Neutrophil (primary cell): ENCODE data around the gene NEDD4L.

Experiments
- H3K27ac ChIP-seq: fragments of 200-600 bp; sonication (generic); 2 replicates; pipeline ENCODE4 v1.5.1; 2016; ENCODE audit warnings: mild to moderate bottlenecking, moderate library complexity
- H3K27me3 ChIP-seq: fragments of 200-600 bp; sonication (generic); 2 replicates; pipeline ENCODE4 v1.6.0; 2016; ENCODE audit warnings: mild to moderate bottlenecking
- H3K36me3 ChIP-seq: fragments of 200-600 bp; sonication (generic); 2 replicates; pipeline ENCODE4 v1.5.1; 2017
- H3K4me1 ChIP-seq, 2 experiments: fragments of 200-600 bp in 1 of 2; sonication (generic) in 1 of 2; 1 replicate in 1 of 2; 2 replicates in 1 of 2; pipeline versions ENCODE4 v1.5.1 to v1.6.1; 2013 to 2016; ENCODE audit warnings: low read depth in 1 of 2, low read length in 1 of 2, mild to moderate bottlenecking in 1 of 2, moderate library complexity in 1 of 2; ENCODE audit not compliant: control insufficient read depth in 1 of 2, insufficient read depth in 1 of 2
- H3K4me3 ChIP-seq, 2 experiments: fragments of 200-600 bp in 1 of 2; sonication (generic) in 1 of 2; 1 replicate in 1 of 2; 2 replicates in 1 of 2; pipeline ENCODE4 v1.5.1; 2013 to 2016; ENCODE audit warnings: low read depth in 1 of 2, low read length in 1 of 2, mild to moderate bottlenecking in 1 of 2, moderate library complexity in 1 of 2
- H3K9me3 ChIP-seq: fragments of 200-600 bp; sonication (generic); 2 replicates; pipeline ENCODE4 v1.5.1; 2016
- CTCF ChIP-seq: fragments of 200-600 bp; sonication (generic); IDR thresholded peaks from 2 replicates; pipeline ENCODE4 v1.5.1; 2016; ENCODE audit warnings: antibody characterized with exemption

Gene NEDD4L

DNA sequence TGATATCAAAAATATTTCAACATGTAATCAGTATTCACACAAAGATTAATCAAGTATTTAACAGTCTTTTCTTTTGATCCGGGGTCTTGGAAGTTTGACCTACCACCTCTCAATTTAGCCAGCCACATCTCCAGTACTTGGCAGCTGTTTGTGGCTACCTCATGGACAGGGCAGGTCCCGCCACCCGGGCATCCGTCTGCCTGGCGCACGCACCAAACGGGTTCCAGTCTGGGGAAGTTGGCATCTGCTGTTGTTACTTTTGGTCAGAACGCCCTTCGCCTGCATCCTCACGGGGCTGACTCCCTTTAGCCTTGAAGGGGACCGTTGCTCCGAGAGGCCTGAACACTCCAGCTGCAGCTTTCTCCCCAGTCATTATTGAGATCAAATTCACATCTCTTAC is 81.7 kb downstream of the NEDD4L start:
- H3K9me3 ChIP-seq: no peaks in the 10 kb centered on the region

GRCh38 chr18:58128381-58129374 is 84.7 kb downstream of the NEDD4L start:
- no peaks in the 10 kb centered on the region for H3K27me3 ChIP-seq
- no peak overlapping the region for H3K4me3 ChIP-seq
- TF ChIP-seq CTCF: no peak
- H3K27ac ChIP-seq: no peak overlapping the region
- no peaks in the 10 kb centered on the region for H3K36me3 ChIP-seq
- no peaks in the 10 kb centered on the region for H3K9me3 ChIP-seq
- no peaks in the 10 kb centered on the region for H3K4me1 ChIP-seq

More for the DNA sequence above, 81.7 kb downstream of the NEDD4L start:
- no peak for TF ChIP-seq CTCF
- H3K4me3 ChIP-seq: no peak overlapping the region
- no peaks in the 10 kb centered on the region for H3K36me3 ChIP-seq
- no peak overlapping the region for H3K27ac ChIP-seq
- H3K27me3 ChIP-seq: no peaks in the 10 kb centered on the region
- H3K4me1 ChIP-seq: no peaks in the 10 kb centered on the region

DNA sequence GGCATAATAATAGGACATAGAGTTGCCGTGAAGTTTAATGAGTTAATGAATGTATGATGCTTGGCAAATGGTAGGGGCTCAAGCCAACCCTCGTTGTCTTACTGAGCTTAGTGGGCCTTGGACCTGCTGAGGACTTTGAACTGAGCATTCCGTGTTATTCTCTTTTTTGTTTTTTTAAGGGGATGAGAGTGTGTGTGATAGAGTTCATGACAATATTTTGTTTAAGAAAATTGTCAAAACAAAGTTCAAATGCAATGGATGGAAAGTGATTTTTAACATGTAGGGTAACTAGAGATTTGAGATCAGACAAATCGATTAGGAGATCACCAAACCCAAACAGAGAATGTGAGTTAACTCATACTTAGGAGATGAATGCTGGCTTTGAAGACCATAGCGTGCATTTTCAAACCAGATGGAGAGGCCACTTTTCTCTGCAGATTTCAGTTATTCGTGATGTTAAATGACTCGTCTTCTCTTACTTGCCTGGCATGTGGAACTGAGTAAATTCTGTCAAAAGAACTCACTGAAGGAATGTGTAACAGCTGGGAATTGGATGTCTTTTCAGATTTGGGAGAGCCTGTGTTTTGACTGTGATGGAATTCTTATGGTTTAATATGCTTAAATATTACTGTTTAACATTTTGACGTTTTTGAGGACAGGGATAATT is 88.7 kb downstream of the NEDD4L start:
- H3K4me3 ChIP-seq: no peak overlapping the region
- H3K27ac ChIP-seq: no peak overlapping the region
- H3K36me3 ChIP-seq: no peaks in the 10 kb centered on the region
- no peaks in the 10 kb centered on the region for H3K4me1 ChIP-seq
- no peaks in the 10 kb centered on the region for H3K27me3 ChIP-seq
- no peaks in the 10 kb centered on the region for H3K9me3 ChIP-seq
- TF ChIP-seq CTCF: no peak

GRCh38 chr18:58135183-58135641 is 91.2 kb downstream of the NEDD4L start:
- no peak overlapping the region for H3K4me3 ChIP-seq

More at GRCh38 chr18:58135183-58135641, 91.2 kb downstream of the NEDD4L start:
- Histone ChIP-seq H3K36me3 (no peaks in the 10 kb centered on the region), H3K27ac (no peak overlapping the region), H3K27me3 (peaks cover 7% of the 10 kb centered on the region), H3K9me3 (no peaks in the 10 kb centered on the region), H3K4me1 (no peaks in the 10 kb centered on the region)
- no peak for TF ChIP-seq CTCF
